Astrocyte (in vitro differentiated cells and primary cell): ENCODE results near the gene DMRT2. TPM values are rescaled to one million over a fixed set of nuclear protein-coding genes. Genes with fewer than 3 reads are reported as not detected.

ENCODE experiments used
- DNase-seq: peaks from one replicate; pipeline ENCODE4 v3.0.0-alpha.2; 2010; ENCODE audit warnings: low read depth
- FAIRE-seq: peaks from 2 replicates; lab custom pipeline; 2011; peaks lifted over from hg19 to GRCh38; lab: Jason Lieb, UNC
- H2AFZ ChIP-seq: 2 replicates; pipeline ENCODE4 v1.6.0; 2012; ENCODE audit warnings: low read depth, low read length, inconsistent platforms
- H3K27ac ChIP-seq: 2 replicates; pipeline ENCODE4 v1.5.1; 2011; ENCODE audit warnings: low read depth, low read length, inconsistent platforms
- H3K27me3 ChIP-seq: 2 replicates; pipeline ENCODE4 v1.6.0; 2011; ENCODE audit warnings: low read length, inconsistent platforms; ENCODE audit not compliant: insufficient read depth
- H3K36me3 ChIP-seq: 2 replicates; pipeline ENCODE4 v1.5.1; 2011; ENCODE audit warnings: low read length, inconsistent platforms; ENCODE audit not compliant: insufficient read depth
- H3K4me1 ChIP-seq: 2 replicates; pipeline ENCODE4 v1.5.1; 2011; ENCODE audit warnings: low read length, inconsistent platforms; ENCODE audit not compliant: insufficient read depth
- H3K4me2 ChIP-seq: 2 replicates; pipeline ENCODE4 v1.6.0; 2012; ENCODE audit warnings: low read length, inconsistent platforms
- H3K4me3 ChIP-seq: 2 replicates; pipeline ENCODE4 v1.5.1; 2011; ENCODE audit warnings: low read depth, mild to moderate bottlenecking, low read length, inconsistent platforms; ENCODE audit not compliant: insufficient read depth
- H3K79me2 ChIP-seq: 2 replicates; pipeline ENCODE4 v1.6.0; 2012; ENCODE audit warnings: mild to moderate bottlenecking, low read length, inconsistent platforms; ENCODE audit not compliant: insufficient read depth
- H3K9ac ChIP-seq: 2 replicates; pipeline ENCODE4 v1.6.0; 2012; ENCODE audit warnings: mild to moderate bottlenecking, low read length, inconsistent platforms
- H3K9me3 ChIP-seq: 2 replicates; pipeline ENCODE4 v1.5.1; 2012; ENCODE audit warnings: low read depth, mild to moderate bottlenecking, low read length, inconsistent platforms; ENCODE audit not compliant: insufficient read depth
- H4K20me1 ChIP-seq: 2 replicates; pipeline ENCODE4 v1.6.0; 2012; ENCODE audit warnings: low read length, inconsistent platforms; ENCODE audit not compliant: insufficient read depth
- H3K27ac Mint-ChIP-seq: one replicate; pipeline ENCODE4 v1.8.0; 2021; ENCODE audit warnings: mild to moderate bottlenecking, mixed read lengths; ENCODE audit not compliant: unreplicated experiment
- H3K27me3 Mint-ChIP-seq: one replicate; pipeline ENCODE4 v1.8.0; 2021; ENCODE audit warnings: low read depth, mixed read lengths; ENCODE audit not compliant: unreplicated experiment
- H3K36me3 Mint-ChIP-seq: one replicate; pipeline ENCODE4 v1.8.0; 2021; ENCODE audit warnings: low read depth, mixed read lengths; ENCODE audit not compliant: unreplicated experiment
- H3K4me1 Mint-ChIP-seq: one replicate; pipeline ENCODE4 v1.8.0; 2021; ENCODE audit warnings: low read depth, mixed read lengths; ENCODE audit not compliant: unreplicated experiment
- H3K4me3 Mint-ChIP-seq: one replicate; pipeline ENCODE4 v1.8.0; 2021; ENCODE audit warnings: mild to moderate bottlenecking, moderate library complexity, mixed read lengths; ENCODE audit not compliant: unreplicated experiment
- H3K9me3 Mint-ChIP-seq: one replicate; pipeline ENCODE4 v1.8.0; 2021; ENCODE audit warnings: mild to moderate bottlenecking, mixed read lengths; ENCODE audit not compliant: unreplicated experiment
- EZH2 ChIP-seq: IDR thresholded peaks from 2 replicates; pipeline ENCODE4 v1.6.1; 2012; ENCODE audit warnings: mild to moderate bottlenecking, low read length, inconsistent platforms; ENCODE audit not compliant: insufficient read depth
- total RNA-seq: library from RNA; stranded (reverse); gene quantifications from 2 replicates; pipeline ENCODE4 v1.2.1, GENCODE V29; 2021
- TF ChIP-seq, protein P1 (sequence below): IDR thresholded peaks from 2 replicates; pipeline ENCODE4 v1.5.1; 2011; ENCODE audit warnings: low read depth, mild to moderate bottlenecking, inconsistent platforms, low read length, moderate library complexity; ENCODE audit not compliant: insufficient read depth

DMRT2 gene
- total RNA-seq, 1 donor from 2014 or later, result 0.18 TPM

DNA sequence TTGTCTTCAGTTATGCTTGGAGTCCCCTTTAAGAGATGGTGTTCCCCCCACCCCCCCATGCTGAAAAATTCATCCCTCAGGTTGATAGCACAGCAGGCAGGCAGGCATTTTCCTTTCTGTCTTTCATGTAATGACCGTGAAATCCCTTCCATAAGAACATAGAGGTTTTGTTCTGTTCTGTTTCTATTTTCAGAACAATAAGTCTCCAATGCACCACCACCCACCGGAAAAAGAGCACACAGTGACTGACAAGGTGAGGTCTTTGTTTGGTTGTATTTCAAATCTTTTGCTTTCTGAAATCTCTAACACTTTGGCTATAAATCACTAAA, 52.4 kb downstream of the DMRT2 start:
- no peak overlapping the region for H3K4me3 ChIP-seq
- FAIRE-seq (no peak), DNase-seq (no peak)
- TF ChIP-seq EZH2, result no peak
- TF ChIP-seq, protein P1, sequence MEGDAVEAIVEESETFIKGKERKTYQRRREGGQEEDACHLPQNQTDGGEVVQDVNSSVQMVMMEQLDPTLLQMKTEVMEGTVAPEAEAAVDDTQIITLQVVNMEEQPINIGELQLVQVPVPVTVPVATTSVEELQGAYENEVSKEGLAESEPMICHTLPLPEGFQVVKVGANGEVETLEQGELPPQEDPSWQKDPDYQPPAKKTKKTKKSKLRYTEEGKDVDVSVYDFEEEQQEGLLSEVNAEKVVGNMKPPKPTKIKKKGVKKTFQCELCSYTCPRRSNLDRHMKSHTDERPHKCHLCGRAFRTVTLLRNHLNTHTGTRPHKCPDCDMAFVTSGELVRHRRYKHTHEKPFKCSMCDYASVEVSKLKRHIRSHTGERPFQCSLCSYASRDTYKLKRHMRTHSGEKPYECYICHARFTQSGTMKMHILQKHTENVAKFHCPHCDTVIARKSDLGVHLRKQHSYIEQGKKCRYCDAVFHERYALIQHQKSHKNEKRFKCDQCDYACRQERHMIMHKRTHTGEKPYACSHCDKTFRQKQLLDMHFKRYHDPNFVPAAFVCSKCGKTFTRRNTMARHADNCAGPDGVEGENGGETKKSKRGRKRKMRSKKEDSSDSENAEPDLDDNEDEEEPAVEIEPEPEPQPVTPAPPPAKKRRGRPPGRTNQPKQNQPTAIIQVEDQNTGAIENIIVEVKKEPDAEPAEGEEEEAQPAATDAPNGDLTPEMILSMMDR, result no peak
- Mint-ChIP-seq H3K4me3 (peak overlapping the region; percentile 28), H3K9me3 (peaks cover 11% of the 10 kb centered on the region), H3K27me3 (peaks cover 2% of the 10 kb centered on the region), H3K36me3 (no peaks in the 10 kb centered on the region), H3K27ac (no peak overlapping the region), H3K4me1 (peaks cover 8% of the 10 kb centered on the region)
- no peaks in the 10 kb centered on the region for H4K20me1 ChIP-seq
- no peaks in the 10 kb centered on the region for H3K36me3 ChIP-seq
- no peak overlapping the region for H3K4me2 ChIP-seq
- H2AFZ ChIP-seq, result no peak overlapping the region
- H3K79me2 ChIP-seq, result no peaks in the 10 kb centered on the region
- no peak overlapping the region for H3K9ac ChIP-seq
- H3K27ac ChIP-seq, result no peak overlapping the region
- no peaks in the 10 kb centered on the region for H3K9me3 ChIP-seq
- H3K27me3 ChIP-seq, result no peaks in the 10 kb centered on the region
- H3K4me1 ChIP-seq, result no peaks in the 10 kb centered on the region

Other genes with a start within 250 kb of the DMRT2 start
- gene DMRT1, start 208.7 kb upstream of the DMRT2 start, total RNA-seq, result not detected in 2 replicates
- gene DMRT3, start 73.7 kb upstream of the DMRT2 start, total RNA-seq, result not detected in 2 replicates